Inflammatory macrophage treated with lipopolysaccharide for 1 hour (primary cell): Measurements from ENCODE around the gene SRRM2.

Experiments used
- DNase-seq, 2 donors: peaks; one replicate each; pipeline ENCODE4 v3.0.0-alpha.2; 2020 to 2022

Gene SRRM2

GRCh38 chr16:2740476-2740875 is 12.0 kb upstream of the SRRM2 start:
- no peak for DNase-seq

GRCh38 chr16:2741168-2741567 is 11.3 kb upstream of the SRRM2 start:
- no peak for DNase-seq

GRCh38 chr16:2742323-2743006 is 10.0 kb upstream of the SRRM2 start:
- no peak for DNase-seq

DNA sequence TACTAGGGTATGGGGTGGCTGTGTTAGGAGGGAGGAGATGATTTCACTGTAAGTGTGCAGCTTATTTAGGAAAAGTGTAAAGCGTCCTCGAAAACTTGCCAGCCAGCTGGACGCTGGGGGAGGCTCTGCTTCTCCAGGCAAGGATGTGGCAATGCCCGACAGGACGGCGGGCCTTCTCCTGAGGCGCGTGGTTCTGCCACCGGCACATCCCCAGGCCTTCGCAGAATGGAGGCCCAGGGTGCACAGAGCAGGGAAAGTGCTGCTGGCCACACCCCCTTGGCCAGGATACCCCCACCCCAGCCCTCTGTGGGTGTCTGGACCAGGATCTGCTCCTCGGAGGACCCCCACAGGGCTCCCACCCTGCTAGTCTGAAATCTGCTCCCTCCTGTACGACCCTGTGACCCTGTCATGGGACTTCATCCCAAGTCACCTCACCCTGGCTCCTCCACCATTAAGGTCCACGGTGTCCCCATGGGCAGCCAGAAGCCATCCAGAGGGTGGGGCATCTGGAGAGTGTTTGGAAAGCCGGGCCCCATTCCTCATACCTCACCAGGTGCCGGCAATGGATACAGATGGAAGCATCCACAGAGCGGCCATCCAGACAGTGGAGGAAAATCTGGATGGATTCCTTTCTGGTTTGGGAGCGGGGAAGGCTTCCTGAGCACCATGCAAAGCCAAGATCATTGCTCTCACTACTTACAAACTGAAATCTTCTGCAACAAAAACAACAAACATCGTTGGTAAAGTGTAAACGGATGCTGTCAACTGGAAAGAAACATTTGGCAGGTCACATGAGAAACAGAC is 9.2 kb upstream of the SRRM2 start:
- DNase-seq: no peak

- DNase-seq: no peak
These were observed 7.7 kb upstream of the SRRM2 start for GRCh38 chr16:2744711-2745110.

GRCh38 chr16:2745116-2745890 is 7.1 kb upstream of the SRRM2 start:
- no peak for DNase-seq

DNA sequence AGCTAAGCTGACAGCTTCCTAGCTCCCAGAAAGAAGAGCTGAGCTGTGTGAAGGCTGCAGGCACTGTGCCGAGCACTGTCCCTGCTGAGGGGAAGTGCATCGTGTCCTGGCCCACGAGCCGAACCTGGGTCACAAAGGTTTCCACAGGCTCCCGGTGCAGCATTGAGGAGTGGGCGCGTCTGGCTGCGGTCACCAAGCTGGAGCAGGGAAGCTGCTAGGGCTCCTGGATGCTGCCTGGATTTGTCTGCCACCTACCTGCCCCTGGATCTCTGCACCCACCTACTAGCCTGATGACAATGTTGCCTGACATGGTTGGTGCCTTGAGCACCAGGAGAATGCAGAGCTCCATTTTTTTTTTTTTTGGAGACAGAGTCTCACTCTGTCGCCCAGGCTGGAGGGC is 6.5 kb upstream of the SRRM2 start:
- DNase-seq: no peak

DNA sequence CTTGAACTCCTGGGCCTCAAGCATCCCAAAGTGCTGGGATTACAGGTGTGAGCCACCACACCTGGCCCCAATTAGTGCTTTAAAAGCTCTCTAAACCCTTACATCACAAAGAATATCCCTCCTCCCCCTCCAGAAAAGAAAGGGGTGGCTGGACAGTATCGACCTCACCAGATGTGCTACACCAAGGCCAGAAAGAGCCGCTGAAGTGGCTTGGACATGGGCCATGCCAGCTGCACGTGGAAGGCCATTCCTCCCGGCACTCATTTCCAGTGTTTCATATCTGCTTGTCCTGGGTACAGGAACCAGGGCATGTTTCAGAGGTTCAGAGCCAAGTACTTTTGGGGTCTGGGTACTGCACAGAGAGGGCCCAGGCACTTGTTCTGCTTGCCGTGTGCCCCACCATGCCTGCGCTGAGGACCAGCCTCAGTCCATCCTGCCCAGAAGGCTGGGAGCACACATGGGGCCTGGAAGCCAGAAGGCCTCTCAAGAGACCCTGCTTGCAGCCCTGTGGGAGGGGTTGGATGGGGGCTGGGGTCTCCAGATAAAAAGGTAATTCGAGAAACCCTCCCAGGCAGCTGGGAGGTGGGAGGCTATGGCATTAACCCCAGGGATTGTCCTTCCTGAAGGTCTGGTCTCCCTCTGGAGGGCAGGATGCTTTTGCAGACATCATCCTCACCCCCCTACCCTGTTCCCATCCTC is 3.5 kb upstream of the SRRM2 start:
- DNase-seq: no peak

GRCh38 chr16:2749476-2749875 is 3.0 kb upstream of the SRRM2 start:
- no peak for DNase-seq

- DNase-seq: no peak
These were observed 2.5 kb upstream of the SRRM2 start for GRCh38 chr16:2749936-2750335.

GRCh38 chr16:2751577-2752034 is 832 bp upstream of the SRRM2 start:
- no peak for DNase-seq

DNA sequence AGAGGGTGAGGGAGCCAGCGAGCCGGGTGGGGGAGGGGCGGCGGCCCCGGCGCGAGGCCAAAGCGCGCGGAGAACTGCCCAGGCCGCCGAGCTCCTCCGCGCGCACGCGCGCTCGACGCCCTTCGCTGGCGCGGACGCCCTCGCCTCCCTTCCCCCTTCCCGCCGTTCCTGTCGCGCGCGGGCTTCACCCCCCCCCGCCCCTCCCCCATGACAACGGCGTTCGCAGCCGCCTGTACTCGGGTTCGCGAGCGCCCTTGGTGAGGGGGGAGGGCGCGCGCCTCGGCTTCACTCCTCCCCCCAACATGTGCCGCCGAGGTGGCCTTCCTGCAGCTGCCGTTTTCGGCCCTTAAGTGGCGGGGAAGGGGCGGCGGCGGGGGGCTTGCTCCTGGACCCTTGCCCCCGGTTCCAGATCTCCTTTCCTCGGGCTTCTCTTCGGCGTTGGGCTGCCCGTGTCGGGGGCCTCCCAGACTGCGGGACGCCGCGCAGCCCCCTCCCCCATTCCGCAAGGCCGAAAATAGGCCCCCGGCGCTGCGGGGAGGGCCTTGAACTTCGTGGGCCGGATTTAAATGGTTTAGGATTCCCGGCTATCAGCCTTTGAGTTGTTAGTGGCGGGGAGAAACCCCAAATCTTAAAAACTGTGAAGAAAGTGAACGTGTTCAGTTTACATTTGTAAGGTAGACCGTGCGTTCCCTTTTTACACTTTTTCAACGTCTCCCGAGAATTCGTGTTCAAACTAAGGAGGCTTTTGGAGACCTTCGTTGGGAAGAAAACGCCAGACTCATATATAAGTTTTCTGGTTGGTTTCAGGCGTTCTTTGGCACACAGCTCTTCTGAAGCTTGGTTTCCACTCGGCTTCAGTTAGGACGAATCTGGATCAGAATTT is 653 bp downstream of the SRRM2 start:
- peak; percentile 72 to 79 for DNase-seq

DNA sequence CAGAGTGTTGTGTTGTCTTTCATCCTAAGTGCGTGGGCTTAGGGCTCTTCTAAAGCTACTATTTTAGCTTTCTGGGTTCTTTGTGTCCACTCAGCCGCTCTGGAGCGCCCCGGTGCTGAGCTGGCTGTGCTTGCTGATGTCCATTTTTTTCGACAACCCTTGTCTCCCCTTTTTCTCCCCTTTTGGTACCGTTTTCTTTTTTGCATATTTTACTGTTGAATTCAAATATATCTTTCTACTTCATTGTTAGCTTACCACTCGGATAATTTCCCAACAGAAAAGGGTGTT is 1.2 kb downstream of the SRRM2 start:
- DNase-seq: peak; percentile 26 to 30

DNA sequence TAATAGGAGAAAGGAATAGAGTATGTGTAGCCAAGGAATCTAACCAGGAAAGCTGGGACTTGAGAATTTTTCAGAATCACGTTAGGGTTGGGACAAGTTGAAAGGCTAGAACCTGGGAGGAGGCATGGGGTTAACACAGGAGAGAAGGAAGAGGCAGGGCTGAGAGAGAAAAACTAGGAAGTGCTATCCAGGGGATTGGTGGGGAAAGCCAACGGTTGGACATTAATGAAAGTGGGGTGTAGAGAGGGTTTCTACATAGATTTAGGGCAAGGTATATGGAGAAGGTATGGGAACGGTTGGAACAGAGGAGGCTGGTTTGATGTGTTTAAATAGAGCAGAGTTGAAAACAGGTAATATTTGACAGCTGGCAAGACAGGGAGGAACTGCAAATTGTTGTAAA is 2.7 kb downstream of the SRRM2 start:
- no peak for DNase-seq

- DNase-seq: no peak
These were observed 4.0 kb downstream of the SRRM2 start for GRCh38 chr16:2756288-2757015.

DNA sequence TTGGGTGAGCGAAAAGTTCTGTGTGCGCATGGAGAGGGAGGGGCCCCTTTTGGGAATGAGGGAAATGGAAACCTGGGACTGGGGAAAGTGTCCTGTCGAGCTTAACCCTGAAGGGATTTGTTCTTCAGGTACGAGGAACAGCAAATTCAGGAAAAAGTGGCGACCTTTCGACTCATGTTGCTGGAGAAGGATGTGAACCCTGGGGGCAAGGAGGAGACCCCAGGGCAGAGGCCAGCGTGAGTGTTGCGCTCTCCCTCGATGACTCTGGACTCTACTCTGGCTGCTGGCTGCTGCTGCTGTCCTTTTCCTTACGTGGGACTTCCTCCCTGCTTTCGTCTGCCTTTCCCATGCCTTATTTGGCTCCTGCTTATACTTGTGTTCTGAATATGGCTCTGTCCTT is 4.9 kb downstream of the SRRM2 start:
- no peak for DNase-seq

- no peak for DNase-seq
These were observed 9.0 kb downstream of the SRRM2 start for GRCh38 chr16:2761472-2761871.

GRCh38 chr16:2761886-2762583 is 9.6 kb downstream of the SRRM2 start:
- DNase-seq: no peak

DNA sequence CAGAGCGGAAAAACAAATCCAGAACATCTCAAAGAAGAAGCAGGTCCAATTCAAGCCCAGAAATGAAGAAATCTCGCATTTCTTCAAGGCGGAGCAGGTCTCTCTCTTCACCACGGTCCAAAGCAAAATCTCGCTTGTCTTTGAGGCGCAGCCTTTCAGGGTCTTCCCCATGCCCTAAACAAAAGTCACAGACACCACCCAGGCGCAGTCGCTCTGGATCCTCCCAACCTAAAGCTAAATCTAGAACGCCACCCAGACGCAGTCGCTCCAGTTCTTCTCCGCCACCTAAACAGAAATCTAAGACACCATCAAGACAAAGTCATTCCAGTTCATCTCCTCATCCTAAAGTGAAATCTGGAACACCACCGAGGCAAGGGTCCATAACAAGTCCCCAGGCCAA is 10.3 kb downstream of the SRRM2 start:
- no peak for DNase-seq

GRCh38 chr16:2763173-2763572 is 10.7 kb downstream of the SRRM2 start:
- no peak for DNase-seq

DNA sequence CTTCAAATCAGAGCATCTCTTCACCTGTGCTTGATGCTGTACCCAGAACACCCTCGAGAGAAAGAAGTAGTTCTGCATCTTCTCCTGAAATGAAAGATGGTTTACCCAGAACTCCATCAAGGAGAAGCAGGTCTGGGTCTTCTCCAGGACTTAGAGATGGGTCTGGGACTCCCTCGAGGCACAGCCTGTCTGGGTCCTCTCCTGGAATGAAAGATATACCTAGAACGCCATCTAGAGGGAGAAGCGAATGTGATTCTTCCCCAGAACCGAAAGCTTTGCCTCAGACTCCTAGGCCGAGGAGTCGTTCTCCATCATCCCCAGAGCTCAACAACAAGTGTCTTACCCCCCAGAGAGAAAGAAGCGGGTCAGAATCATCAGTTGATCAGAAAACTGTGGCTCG is 12.3 kb downstream of the SRRM2 start:
- DNase-seq: no peak
